GM19193 (cell line): ENCODE measurements around the gene USP49.

Experiments used
- POLR2A ChIP-seq: IDR thresholded peaks from 4 replicates; pipeline ENCODE4 v1.6.1; 2011; ENCODE audit not compliant: insufficient read depth, insufficient read length; ENCODE audit errors: extremely low read depth

USP49 gene

GRCh38 chr6:41750374-41750773 lies 144.8 kb downstream of the USP49 start:
- TF ChIP-seq POLR2A: no peak

GRCh38 chr6:41748542-41748941 lies 146.6 kb downstream of the USP49 start:
- no peak for TF ChIP-seq POLR2A

DNA sequence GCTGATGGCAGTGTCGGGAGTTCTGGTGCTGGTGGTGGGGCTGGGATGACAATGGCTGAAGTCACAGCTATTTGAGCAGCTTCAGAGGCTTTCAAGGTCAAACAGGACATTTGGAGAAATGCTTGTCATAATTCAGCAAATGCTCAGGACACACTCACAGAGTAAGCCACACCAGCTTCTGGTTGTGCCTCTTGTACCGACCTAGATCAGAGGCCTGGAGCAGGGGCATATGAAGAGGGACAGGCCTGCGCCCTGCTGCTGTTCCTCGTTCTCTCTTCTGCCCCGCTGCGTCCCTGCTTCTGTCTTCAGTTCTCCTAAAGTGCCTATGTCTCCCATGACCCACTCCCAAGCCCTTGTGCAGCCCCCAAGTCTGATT lies 147.1 kb downstream of the USP49 start:
- no peak for TF ChIP-seq POLR2A

- TF ChIP-seq POLR2A: no peak
Measured at GRCh38 chr6:41747256-41748101, 147.7 kb downstream of the USP49 start, which contains the start of gene PGC. Gene PGC, minus strand, starts transcription at chr6:41747397. Its CDS starts 63 bp downstream, at chr6:41747334.

- TF ChIP-seq POLR2A: no peak
Measured at GRCh38 chr6:41746107-41746506, 149.1 kb downstream of the USP49 start.

DNA sequence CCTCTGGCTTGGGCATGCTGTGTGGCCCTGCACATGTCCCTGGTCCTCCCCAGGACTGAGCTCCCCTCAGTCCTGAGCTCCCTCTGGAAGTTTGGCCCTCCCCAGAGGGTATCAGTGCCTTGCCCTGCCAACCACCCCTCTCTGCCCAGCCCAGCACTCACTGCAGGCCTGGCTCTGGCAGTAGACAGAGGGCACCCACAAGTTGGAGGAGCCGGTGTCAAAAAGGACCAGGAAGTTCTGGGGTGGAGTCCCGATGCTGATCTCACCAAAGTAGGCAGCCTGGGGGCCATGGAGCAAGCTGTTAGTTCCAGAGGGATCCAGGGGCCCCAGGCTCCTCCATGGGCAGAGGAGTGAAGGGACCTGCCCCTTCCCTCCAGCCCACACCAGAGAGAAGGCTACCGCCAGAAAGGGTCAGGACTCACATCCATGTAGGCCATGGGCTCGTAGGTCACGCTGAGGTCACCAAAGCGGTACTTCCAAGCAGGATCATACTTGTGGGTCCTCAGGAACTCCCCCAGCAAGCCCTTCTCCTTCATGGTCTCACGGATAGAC lies 150.9 kb downstream of the USP49 start:
- TF ChIP-seq POLR2A: no peak

- no peak for TF ChIP-seq POLR2A
Measured at GRCh38 chr6:41743406-41744235, 151.6 kb downstream of the USP49 start.

GRCh38 chr6:41741625-41742490 lies 153.3 kb downstream of the USP49 start:
- no peak for TF ChIP-seq POLR2A

GRCh38 chr6:41740366-41741162 lies 154.6 kb downstream of the USP49 start:
- no peak for TF ChIP-seq POLR2A
